HL-60 (cell line): ENCODE measurements around the gene PTTG1.

ENCODE experiments used
- GABPA ChIP-seq: IDR thresholded peaks from 2 replicates; pipeline ENCODE4 v1.6.1; 2012; ENCODE audit warnings: low read depth
- POLR2AphosphoS5 ChIP-seq: IDR thresholded peaks from 2 replicates; pipeline ENCODE4 v1.6.1; 2012; ENCODE audit warnings: low read depth
- TF ChIP-seq, protein P1 (sequence below): IDR thresholded peaks from one replicate; pipeline ENCODE4 v1.5.1; 2011; ENCODE audit warnings: low read length, control low read depth, inconsistent platforms; ENCODE audit not compliant: insufficient read depth
- TF ChIP-seq, protein P2 (sequence below): IDR thresholded peaks from 2 replicates; pipeline ENCODE4 v1.6.1; 2012; ENCODE audit warnings: low read depth; ENCODE audit not compliant: insufficient replicate concordance

DNA sequence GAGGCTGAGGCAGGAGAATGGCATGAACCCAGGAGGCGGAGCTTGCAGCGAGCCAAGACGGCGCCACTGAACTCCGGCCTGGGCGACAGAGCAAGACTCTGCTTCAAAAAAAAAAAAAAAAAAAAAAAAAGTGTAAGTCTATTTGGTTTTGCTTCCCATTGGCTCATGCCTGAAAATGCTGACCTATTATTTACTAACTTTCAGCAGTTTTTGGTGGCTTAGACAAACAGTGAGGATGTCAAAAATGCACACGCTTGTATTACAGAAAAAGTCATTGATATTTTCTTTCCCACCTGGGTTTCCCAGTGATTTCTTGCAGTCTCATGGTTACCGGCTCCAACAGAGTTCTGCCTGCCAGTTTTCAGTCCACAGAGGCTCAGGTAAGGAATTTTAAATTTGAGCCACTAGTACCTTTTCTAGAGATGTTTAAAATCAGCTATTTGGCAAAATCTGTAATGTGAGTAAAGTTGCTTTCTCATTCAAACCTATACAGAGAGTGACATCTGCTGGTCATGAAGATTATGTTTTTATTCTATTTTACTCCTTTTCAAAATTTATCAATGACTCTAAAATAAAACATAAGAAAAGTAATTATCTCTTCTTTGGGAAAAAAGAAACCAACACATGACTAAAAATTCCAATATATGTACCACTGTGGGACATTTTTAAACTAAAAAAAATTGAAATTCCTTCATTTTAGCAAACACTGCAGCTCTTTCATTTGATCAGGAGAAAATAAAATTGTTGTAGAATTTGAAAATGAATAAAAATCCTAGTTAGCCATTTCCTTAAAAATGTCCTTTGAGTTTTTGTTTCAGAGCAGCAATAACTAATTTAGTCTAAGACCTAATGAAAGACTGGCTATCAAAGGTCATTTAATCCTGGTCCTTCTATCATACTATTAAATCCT is 30.6 kb upstream of the PTTG1 start:
- TF ChIP-seq, protein P1, sequence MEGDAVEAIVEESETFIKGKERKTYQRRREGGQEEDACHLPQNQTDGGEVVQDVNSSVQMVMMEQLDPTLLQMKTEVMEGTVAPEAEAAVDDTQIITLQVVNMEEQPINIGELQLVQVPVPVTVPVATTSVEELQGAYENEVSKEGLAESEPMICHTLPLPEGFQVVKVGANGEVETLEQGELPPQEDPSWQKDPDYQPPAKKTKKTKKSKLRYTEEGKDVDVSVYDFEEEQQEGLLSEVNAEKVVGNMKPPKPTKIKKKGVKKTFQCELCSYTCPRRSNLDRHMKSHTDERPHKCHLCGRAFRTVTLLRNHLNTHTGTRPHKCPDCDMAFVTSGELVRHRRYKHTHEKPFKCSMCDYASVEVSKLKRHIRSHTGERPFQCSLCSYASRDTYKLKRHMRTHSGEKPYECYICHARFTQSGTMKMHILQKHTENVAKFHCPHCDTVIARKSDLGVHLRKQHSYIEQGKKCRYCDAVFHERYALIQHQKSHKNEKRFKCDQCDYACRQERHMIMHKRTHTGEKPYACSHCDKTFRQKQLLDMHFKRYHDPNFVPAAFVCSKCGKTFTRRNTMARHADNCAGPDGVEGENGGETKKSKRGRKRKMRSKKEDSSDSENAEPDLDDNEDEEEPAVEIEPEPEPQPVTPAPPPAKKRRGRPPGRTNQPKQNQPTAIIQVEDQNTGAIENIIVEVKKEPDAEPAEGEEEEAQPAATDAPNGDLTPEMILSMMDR: peak; percentile 3
- TF ChIP-seq POLR2AphosphoS5 (no peak), GABPA (no peak)
- TF ChIP-seq, protein P2, sequence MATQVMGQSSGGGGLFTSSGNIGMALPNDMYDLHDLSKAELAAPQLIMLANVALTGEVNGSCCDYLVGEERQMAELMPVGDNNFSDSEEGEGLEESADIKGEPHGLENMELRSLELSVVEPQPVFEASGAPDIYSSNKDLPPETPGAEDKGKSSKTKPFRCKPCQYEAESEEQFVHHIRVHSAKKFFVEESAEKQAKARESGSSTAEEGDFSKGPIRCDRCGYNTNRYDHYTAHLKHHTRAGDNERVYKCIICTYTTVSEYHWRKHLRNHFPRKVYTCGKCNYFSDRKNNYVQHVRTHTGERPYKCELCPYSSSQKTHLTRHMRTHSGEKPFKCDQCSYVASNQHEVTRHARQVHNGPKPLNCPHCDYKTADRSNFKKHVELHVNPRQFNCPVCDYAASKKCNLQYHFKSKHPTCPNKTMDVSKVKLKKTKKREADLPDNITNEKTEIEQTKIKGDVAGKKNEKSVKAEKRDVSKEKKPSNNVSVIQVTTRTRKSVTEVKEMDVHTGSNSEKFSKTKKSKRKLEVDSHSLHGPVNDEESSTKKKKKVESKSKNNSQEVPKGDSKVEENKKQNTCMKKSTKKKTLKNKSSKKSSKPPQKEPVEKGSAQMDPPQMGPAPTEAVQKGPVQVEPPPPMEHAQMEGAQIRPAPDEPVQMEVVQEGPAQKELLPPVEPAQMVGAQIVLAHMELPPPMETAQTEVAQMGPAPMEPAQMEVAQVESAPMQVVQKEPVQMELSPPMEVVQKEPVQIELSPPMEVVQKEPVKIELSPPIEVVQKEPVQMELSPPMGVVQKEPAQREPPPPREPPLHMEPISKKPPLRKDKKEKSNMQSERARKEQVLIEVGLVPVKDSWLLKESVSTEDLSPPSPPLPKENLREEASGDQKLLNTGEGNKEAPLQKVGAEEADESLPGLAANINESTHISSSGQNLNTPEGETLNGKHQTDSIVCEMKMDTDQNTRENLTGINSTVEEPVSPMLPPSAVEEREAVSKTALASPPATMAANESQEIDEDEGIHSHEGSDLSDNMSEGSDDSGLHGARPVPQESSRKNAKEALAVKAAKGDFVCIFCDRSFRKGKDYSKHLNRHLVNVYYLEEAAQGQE: no peak
